OCI-LY1 (cell line): ENCODE results near the gene MTX1.

Experiments used
- CTCF ChIP-seq: fragments of 200-600 bp; sonication (generic), shearing (Covaris generic); IDR thresholded peaks from 2 replicates; pipeline ENCODE4 v1.5.1; 2017; ENCODE audit warnings: mild to moderate bottlenecking, antibody characterized with exemption, low read length, moderate library complexity, mixed read lengths
- EZH2 ChIP-seq: fragments of 200-600 bp; sonication (generic), shearing (Covaris generic); IDR thresholded peaks from 2 replicates; pipeline ENCODE4 v1.8.0; 2017; ENCODE audit warnings: borderline replicate concordance, mixed run types, mild to moderate bottlenecking, antibody characterized with exemption, low read length, moderate library complexity, mixed read lengths

GRCh38 chr1:155198547-155198906 lies 10.0 kb upstream of the MTX1 start:
- no peak for TF ChIP-seq CTCF
- TF ChIP-seq EZH2 = no peak
